K562 (cell line): ENCODE results near the gene DNAJB14. TPM values are rescaled to one million over a fixed set of nuclear protein-coding genes. Genes with fewer than 3 reads are reported as not detected.

Source experiments
- ATAC-seq: fragments of 200-7000 bp; cut with Tn5 transposase; 3 replicates; pipeline ENCODE4 v1.9.1; 2020; ENCODE audit warnings: moderate library complexity
- BruUV-seq: library from RNA; stranded (reverse); fragments of 400-500 nt; replicated peaks from 2 replicates; lab custom pipeline; 2021; lab: Mats Ljungman, UMichigan
- CTCF ChIA-PET: fragments of 300-600 bp; formaldehyde crosslinking; extraction: SDS; loops from one replicate; lab custom pipeline; 2021; ENCODE audit warnings: low intra/inter-chr PET ratio; lab: Yijun Ruan, JAX
- POLR2A ChIA-PET: fragments of 300-600, 350-650 bp; sonication (Branson Sonifier 250); formaldehyde crosslinking; extraction: SDS; loops from one replicate; lab custom pipeline; 2021; ENCODE audit warnings: antibody characterized with exemption, inconsistent platforms; lab: Yijun Ruan, JAX
- DNase-seq, 4 experiments: peaks; one replicate each; pipeline versions ENCODE4 v3.0.0 to v3.0.0-alpha.2; 2011 to 2018; ENCODE audit warnings: low spot score in 3 of 4, mixed read lengths in 3 of 4; ENCODE audit errors: extremely low read depth in 1 of 4
- FAIRE-seq: peaks from 2 replicates; lab custom pipeline; 2011; peaks lifted over from hg19 to GRCh38; lab: Jason Lieb, UNC
- H2AFZ ChIP-seq: 2 replicates; pipeline ENCODE4 v1.6.0; 2011; ENCODE audit warnings: low read depth, low read length, control low read depth, inconsistent platforms
- H3K27ac ChIP-seq: fragments of 200-600 bp; 3 replicates; pipeline ENCODE4 v1.8.0; 2011; ENCODE audit warnings: low read depth, mild to moderate bottlenecking, control low read depth, inconsistent platforms, low read length, moderate library complexity, mixed read lengths; ENCODE audit errors: extremely low read depth
- H3K27me3 ChIP-seq, 2 experiments: fragments of 300-600 bp in 1 of 2; 2 replicates in 1 of 2; 3 replicates in 1 of 2; pipeline versions ENCODE4 v1.6.0 to v1.8.0; 2011; ENCODE audit warnings: inconsistent platforms in 2 of 2, low read length in 2 of 2, mild to moderate bottlenecking in 1 of 2, mixed read lengths in 1 of 2, moderate library complexity in 1 of 2; ENCODE audit not compliant: control insufficient read depth in 2 of 2, insufficient read depth in 2 of 2
- H3K36me3 ChIP-seq: fragments of 300-600 bp; 3 replicates; pipeline ENCODE4 v1.8.0; 2011; ENCODE audit warnings: mild to moderate bottlenecking, low read length, inconsistent platforms; ENCODE audit not compliant: control insufficient read depth, insufficient read depth
- H3K4me1 ChIP-seq, 2 experiments: fragments of 200-600 bp in 1 of 2; replicated peaks in 1 of 2; 2 replicates in 1 of 2; 3 replicates in 1 of 2; pipeline versions ENCODE4 v1.5.1 to v1.8.0; 2011; ENCODE audit warnings: inconsistent platforms in 2 of 2, low read length in 2 of 2, mild to moderate bottlenecking in 1 of 2, mixed read lengths in 1 of 2, moderate library complexity in 1 of 2; ENCODE audit not compliant: control insufficient read depth in 2 of 2, insufficient read depth in 2 of 2
- H3K4me2 ChIP-seq: 2 replicates; pipeline ENCODE4 v1.6.1; 2011; ENCODE audit warnings: low read length, control low read depth, inconsistent platforms, mixed read lengths; ENCODE audit not compliant: insufficient read depth
- H3K4me3 ChIP-seq: fragments of 200-600 bp; sonication (generic), shearing (Covaris generic); 2 replicates; pipeline ENCODE4 v1.5.1; 2016; ENCODE audit warnings: control low read depth, inconsistent platforms
- H3K79me2 ChIP-seq: fragments of 200-600 bp; 3 replicates; pipeline ENCODE4 v1.8.0; 2011; ENCODE audit warnings: low read length, inconsistent platforms; ENCODE audit not compliant: control insufficient read depth, insufficient read depth
- H3K9ac ChIP-seq, 2 experiments: 2 replicates each; pipeline versions ENCODE4 v1.6.0 to v1.6.1; 2011; ENCODE audit warnings: low read depth in 2 of 2, low read length in 2 of 2, control low read depth in 1 of 2, inconsistent platforms in 1 of 2, mild to moderate bottlenecking in 1 of 2, mixed read lengths in 1 of 2; ENCODE audit not compliant: insufficient read depth in 1 of 2
- H3K9me1 ChIP-seq: one replicate; pipeline ENCODE4 v1.6.0; 2011; ENCODE audit warnings: inconsistent platforms, mild to moderate bottlenecking, low read length, moderate library complexity; ENCODE audit not compliant: control insufficient read depth, insufficient read depth
- H3K9me3 ChIP-seq: replicated peaks from 2 replicates; pipeline ENCODE4 v1.5.1; 2011; ENCODE audit warnings: low read depth, low read length, inconsistent platforms; ENCODE audit not compliant: control insufficient read depth, insufficient read depth
- H4K20me1 ChIP-seq: replicated peaks from 2 replicates; pipeline ENCODE4 v1.6.1; 2011; ENCODE audit warnings: low read length, inconsistent platforms, mixed read lengths; ENCODE audit not compliant: control insufficient read depth, insufficient read depth
- FOXK1 ChIP-seq: sonication (generic); formaldehyde crosslinking; IDR thresholded peaks from 2 replicates; pipeline ENCODE4 v1.8.0; 2022; ENCODE audit warnings: missing genetic modification reagents, mild to moderate bottlenecking, borderline replicate concordance
- HCFC1 ChIP-seq: IDR thresholded peaks from 2 replicates; pipeline ENCODE4 v1.6.1; 2012; ENCODE audit warnings: low read depth, low read length, improper control_type of control experiment
- PML ChIP-seq: IDR thresholded peaks from 2 replicates; pipeline ENCODE4 v1.6.1; 2012; ENCODE audit warnings: low read length, inconsistent platforms
- SMARCB1 ChIP-seq: IDR thresholded peaks from 2 replicates; pipeline ENCODE4 v1.6.1; 2011; ENCODE audit warnings: improper control_type of control experiment, low read depth; ENCODE audit not compliant: insufficient read length
- SOX6 ChIP-seq: fragments of 450-650 bp; IDR thresholded peaks from 2 replicates; pipeline ENCODE4 v1.6.1; 2014; ENCODE audit warnings: mild to moderate bottlenecking
- SPI1 ChIP-seq: IDR thresholded peaks from 2 replicates; pipeline ENCODE4 v1.6.1; 2011; ENCODE audit warnings: low read depth, low read length, control low read depth, borderline replicate concordance
- ZNF830 ChIP-seq: fragments of 250-450 bp; sonication (Bioruptor Pico); IDR thresholded peaks from 2 replicates; pipeline ENCODE4 v1.5.0; 2021; ENCODE audit warnings: mild to moderate bottlenecking
- WGBS: fragments of 100-300 bp; shearing (Covaris generic); methylation state at CpG from one replicate; pipeline ENCODE4 v1.1.6; 2016; ENCODE audit warnings: low coverage, mixed read lengths; ENCODE audit not compliant: insufficient coverage; ENCODE audit errors: missing lambda C conversion rate; 5-methylcytosine and 5-hydroxymethylcytosine counted together
- in situ Hi-C: fragments of 300-500 bp; cut with MboI; formaldehyde crosslinking; loops from 4 replicates; pipeline ENCODE4 v1.15.0; 2018; ENCODE audit warnings: inconsistent platforms, mixed read lengths
- intact Hi-C: fragments of 100-400 bp; cut with micrococcal nuclease; formaldehyde crosslinking; loops from 2 replicates; pipeline ENCODE4 v1.14.2; 2022
- polyA plus RNA-seq, 8 experiments: library from polyadenylated mRNA; depleted of rRNA in 4 of 8; stranded (reverse) in 5 of 8; unstranded in 3 of 8; fragments of >200 nt; fragmentation: Nextera tagmentation in 2 of 8; fragmentation: Illumina TruSeq in 1 of 8; extraction: Ambion mirVana in 2 of 8; extraction: Trizol in 1 of 8; gene quantifications; 2 replicates each; pipeline versions ENCODE4 v1.2.1 to v1.2.3, GENCODE V29; 2011 to 2014; ENCODE audit warnings: inconsistent platforms in 1 of 8, missing spikeins in 1 of 8
- total RNA-seq, 7 experiments: library from RNA; depleted of rRNA in 6 of 7; stranded (reverse); fragments of >200 nt in 6 of 7; fragmentation: Illumina TruSeq in 2 of 7; extraction: Trizol in 2 of 7; gene quantifications; 2 replicates each; pipeline versions ENCODE4 v1.2.1 to v1.2.3, GENCODE V29; 2011 to 2021; ENCODE audit warnings: low replicate concordance in 1 of 7
- TF ChIP-seq, protein P1 (sequence below): fragments of 450-650 bp; formaldehyde crosslinking; conservative IDR thresholded peaks from 2 replicates; pipeline ENCODE4 v1.4.0; 2022; ENCODE audit warnings: mild to moderate bottlenecking, missing genetic modification characterization
- TF ChIP-seq, protein P2 (sequence below): fragments of 250-450 bp; sonication (Bioruptor Pico); IDR thresholded peaks from 2 replicates; pipeline ENCODE4 v1.4.0; 2020; ENCODE audit warnings: mild to moderate bottlenecking, moderate library complexity, borderline replicate concordance
- TF ChIP-seq, protein P3 (sequence below): fragments of 450-650 bp; formaldehyde crosslinking; IDR thresholded peaks from 2 replicates; pipeline ENCODE4 v1.4.0; 2022; ENCODE audit warnings: mild to moderate bottlenecking, moderate library complexity

DNAJB14 gene
- total and polyA plus RNA-seq, 9 of the 15 experiments (the other 6 are each of a cell fraction or from before 2014, with no cell fraction given): 5.5 to 28.0 (median 12.7) TPM

DNA sequence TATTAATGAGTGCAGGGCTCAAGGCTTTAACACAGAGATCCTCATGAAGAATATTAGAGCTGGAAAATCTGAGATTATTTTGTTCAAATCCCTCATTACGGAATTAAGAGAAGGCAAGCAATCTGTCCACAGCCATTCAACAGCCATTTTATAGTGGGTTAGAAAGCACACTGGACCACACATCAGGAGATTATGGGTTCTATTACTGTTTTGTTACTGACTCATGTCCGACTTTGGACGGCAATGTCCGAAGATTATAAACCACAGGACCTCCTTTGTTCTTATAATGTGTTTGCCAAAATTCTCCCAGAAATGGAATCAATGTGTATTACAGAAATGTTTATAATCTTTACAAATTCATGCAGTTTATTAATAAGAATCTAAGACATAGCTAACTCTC lies 60.3 kb downstream of the DNAJB14 start:
- intact Hi-C loops (loop anchor here (5.0 kb wide), 1 partner anchor 164 kb away; no protein-coding TSS in a partner anchor), in situ Hi-C loops (no loop called here)
- WGBS: 93% methylated on average over 4 of the region's 4 CpGs
- no peak for DNase-seq
- no peaks in the 10 kb centered on the region for H4K20me1 ChIP-seq
- ChIA-PET POLR2A (no interaction called here), CTCF (interaction anchor here (2.3 kb wide), 2 partner anchors 74 to 324 kb away, joined by 12 to 21 read pairs; no protein-coding TSS in a partner anchor)
- no peak overlapping the region for H2AFZ ChIP-seq
- ATAC-seq: no peak
- H3K4me3 ChIP-seq: no peak overlapping the region
- H3K36me3 ChIP-seq: peaks cover 56% of the 10 kb centered on the region; the same call in 2 of the 3 replicates
- no TSS peak for BruUV-seq
- no peak overlapping the region for H3K9ac ChIP-seq
- peaks cover 18% of the 10 kb centered on the region; the same call in 2 of the 3 replicates for H3K79me2 ChIP-seq
- no peak for FAIRE-seq
- no peaks in the 10 kb centered on the region for H3K9me3 ChIP-seq
- no peaks in the 10 kb centered on the region for H3K4me1 ChIP-seq
- H3K27ac ChIP-seq: no peak overlapping the region
- no peaks in the 10 kb centered on the region for H3K27me3 ChIP-seq
- H3K4me2 ChIP-seq: no peak overlapping the region
- no peaks in the 10 kb centered on the region for H3K9me1 ChIP-seq
- TF ChIP-seq SPI1 (no peak), SMARCB1 (no peak), ZNF830 (CRISPR knock-in tag) (no peak), PML (no peak), FOXK1 (no peak), HCFC1 (no peak), SOX6 (no peak)
- TF ChIP-seq, protein P1, sequence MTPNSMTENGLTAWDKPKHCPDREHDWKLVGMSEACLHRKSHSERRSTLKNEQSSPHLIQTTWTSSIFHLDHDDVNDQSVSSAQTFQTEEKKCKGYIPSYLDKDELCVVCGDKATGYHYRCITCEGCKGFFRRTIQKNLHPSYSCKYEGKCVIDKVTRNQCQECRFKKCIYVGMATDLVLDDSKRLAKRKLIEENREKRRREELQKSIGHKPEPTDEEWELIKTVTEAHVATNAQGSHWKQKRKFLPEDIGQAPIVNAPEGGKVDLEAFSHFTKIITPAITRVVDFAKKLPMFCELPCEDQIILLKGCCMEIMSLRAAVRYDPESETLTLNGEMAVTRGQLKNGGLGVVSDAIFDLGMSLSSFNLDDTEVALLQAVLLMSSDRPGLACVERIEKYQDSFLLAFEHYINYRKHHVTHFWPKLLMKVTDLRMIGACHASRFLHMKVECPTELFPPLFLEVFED: no peak
- TF ChIP-seq, protein P2, sequence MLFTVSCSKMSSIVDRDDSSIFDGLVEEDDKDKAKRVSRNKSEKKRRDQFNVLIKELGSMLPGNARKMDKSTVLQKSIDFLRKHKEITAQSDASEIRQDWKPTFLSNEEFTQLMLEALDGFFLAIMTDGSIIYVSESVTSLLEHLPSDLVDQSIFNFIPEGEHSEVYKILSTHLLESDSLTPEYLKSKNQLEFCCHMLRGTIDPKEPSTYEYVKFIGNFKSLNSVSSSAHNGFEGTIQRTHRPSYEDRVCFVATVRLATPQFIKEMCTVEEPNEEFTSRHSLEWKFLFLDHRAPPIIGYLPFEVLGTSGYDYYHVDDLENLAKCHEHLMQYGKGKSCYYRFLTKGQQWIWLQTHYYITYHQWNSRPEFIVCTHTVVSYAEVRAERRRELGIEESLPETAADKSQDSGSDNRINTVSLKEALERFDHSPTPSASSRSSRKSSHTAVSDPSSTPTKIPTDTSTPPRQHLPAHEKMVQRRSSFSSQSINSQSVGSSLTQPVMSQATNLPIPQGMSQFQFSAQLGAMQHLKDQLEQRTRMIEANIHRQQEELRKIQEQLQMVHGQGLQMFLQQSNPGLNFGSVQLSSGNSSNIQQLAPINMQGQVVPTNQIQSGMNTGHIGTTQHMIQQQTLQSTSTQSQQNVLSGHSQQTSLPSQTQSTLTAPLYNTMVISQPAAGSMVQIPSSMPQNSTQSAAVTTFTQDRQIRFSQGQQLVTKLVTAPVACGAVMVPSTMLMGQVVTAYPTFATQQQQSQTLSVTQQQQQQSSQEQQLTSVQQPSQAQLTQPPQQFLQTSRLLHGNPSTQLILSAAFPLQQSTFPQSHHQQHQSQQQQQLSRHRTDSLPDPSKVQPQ (CRISPR knock-in tag): no peak
- TF ChIP-seq, protein P3, sequence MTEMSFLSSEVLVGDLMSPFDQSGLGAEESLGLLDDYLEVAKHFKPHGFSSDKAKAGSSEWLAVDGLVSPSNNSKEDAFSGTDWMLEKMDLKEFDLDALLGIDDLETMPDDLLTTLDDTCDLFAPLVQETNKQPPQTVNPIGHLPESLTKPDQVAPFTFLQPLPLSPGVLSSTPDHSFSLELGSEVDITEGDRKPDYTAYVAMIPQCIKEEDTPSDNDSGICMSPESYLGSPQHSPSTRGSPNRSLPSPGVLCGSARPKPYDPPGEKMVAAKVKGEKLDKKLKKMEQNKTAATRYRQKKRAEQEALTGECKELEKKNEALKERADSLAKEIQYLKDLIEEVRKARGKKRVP (CRISPR knock-in tag): no peak
